HG02759 (cell line): ENCODE data around the gene PDIA4.
A peak's percentile ranks its signal among the peaks of the same experiment; 100 is the strongest.
"Not testable (repeated sequence)": the region's sequence is repeated elsewhere in the genome, so short reads cannot be mapped to it uniquely, and the experiment has no call there.

ENCODE experiments used
- ATAC-seq: cut with Tn5 transposase; IDR thresholded peaks from one replicate; pipeline ENCODE4 v1.9.1; 2021; ENCODE audit warnings: mild to moderate bottlenecking, moderate library complexity; ENCODE audit not compliant: unreplicated experiment

The PDIA4 gene

DNA sequence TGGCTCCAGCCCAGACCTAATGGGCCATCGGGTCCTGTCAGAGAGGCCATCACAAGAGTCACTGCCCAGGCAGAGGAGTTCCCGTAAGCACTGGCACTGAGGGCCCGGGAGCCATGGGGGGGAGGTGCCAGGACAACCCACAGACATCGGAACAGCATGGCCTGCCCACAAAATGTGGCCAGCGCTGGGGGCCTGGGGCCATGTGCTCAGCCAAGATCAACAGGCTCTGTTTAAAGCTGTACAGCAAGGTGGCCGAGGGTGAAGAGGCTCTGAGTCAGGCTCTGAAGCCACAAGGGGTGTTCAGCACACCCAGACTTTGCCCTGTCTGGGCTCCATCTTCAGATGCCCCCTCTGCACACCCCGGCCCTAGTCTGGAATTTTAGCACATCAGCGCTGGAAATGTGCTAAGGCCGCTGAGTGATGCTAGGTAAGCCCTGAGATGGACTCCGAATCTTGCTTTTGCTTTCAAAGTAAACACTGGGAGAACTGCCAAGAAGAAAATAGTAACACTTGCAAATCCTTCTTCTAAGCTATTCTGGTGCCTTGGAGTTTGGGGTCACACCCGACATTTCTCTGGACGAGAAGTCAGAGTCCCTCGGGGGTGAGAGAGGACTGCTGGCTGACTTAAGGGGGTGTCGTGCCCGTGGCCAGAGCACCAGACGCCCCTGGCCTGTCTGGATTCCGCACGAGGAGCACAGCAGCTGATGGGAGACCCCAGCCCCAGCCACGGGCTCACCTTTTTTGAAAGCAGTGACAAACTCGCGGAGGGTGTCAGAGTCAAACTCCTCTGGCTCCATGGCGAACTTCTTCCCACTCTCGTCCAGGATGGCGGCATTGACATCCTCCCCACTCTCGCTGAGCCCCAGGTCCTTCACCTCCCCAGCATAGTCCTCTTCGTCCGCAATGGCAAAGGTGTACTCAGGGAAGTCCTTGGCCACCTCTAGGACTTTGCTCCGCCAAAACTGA lies 23.6 kb downstream of the PDIA4 start:
- ATAC-seq: no peak

DNA sequence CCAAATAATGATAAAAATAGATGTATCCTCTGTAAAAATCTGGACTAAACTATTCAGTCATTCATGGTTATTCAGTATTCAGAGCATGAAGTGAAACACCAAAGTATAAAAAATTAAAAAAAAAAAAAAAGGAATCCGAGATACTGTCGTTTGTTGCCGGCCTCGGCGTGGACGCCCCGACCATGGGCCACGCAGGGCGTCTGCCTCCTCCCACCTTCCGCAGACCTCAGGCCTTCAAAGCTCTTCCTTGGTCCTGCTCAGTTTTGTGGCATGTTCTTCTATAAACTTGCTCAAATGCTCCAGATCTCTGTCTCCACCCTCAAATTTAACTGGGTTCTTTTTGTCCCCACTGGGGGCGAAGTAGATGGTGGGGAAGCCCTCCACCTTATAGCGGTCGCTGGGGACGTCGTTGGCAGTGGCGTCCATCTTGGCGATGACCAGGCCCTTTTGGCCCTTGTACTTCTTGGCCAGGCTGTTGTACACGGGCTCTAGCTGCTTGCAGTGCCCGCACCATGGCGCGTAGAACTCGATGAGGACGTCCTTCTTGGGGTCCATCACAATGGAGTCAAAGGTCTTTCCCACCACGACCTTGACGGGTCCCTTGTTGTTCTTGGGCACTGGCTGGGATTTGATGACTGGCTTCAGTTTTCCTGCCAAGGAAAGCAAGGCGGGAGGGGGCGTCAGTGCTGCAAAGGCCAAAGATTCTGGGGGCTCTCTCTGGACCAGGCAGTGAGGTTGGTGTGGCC lies 24.6 kb downstream of the PDIA4 start:
- ATAC-seq: no peak

DNA sequence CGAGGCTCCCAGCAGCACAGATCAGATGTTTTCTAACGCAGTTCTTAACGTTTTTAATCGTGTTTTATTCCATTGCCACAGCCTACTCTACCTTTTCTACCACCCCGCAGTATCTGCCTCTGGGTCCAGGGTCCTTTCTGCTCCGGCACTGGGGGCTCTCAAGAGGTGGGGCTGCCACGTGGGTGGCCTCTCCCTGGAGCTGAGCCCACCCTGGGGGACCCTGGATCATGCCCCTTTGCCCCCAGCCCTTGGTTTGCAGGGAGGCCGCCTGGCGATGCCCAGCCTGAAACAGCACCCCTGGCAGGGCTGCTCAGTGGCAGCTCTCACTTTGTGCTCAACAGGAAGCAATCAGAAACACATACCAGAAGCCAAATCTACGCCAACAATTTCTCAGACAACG lies 25.3 kb downstream of the PDIA4 start:
- no peak for ATAC-seq

DNA sequence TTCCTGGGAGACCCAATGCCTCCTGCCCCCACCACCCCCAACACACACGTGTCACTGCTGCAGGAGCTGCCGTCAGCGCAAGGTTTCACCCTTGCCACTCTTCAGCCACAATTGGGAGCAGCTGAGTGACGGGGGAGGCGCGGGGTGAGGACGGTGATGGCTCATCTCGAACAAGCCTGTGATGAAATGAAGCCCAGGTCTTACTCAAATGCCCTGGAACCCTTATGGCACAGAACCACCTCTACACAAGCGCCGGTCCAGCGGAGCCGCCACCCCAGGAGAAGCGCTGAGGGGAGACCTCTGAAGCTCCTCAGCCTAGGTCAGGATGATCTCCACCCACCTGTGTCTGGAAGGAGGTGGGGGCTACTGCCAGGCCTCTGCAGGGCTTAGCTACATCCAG lies 25.7 kb downstream of the PDIA4 start:
- no peak for ATAC-seq

DNA sequence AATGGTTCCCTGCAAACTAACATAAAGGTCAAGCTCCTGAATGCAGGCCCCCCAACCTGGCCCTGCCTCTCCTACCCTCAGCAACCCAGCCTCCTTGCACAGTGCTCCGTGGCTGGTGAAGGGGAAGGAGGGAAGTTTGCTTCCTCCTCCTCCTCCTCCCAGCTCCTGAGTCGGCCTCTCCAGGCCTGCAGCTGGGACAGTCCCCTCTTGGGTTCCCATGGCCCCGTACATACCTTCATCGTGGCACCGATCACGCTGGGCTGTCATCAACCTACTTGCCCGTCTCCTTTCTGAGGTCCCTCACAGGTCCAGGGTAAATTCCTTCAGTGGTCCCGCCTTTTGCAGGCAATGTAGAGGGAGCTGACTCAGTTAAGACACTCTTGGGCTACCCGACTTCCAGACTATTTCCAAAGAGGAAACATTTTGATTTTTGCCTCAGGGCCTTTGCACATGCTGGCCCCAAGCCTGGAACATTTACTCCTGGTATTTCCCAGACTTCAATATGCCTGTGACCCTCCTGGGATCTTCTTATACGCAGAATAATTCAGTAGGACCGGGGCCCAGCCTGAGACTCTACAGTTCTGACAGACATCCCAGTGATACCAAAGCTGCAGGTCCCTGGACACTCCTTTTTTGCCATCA lies 26.8 kb downstream of the PDIA4 start:
- no peak for ATAC-seq

DNA sequence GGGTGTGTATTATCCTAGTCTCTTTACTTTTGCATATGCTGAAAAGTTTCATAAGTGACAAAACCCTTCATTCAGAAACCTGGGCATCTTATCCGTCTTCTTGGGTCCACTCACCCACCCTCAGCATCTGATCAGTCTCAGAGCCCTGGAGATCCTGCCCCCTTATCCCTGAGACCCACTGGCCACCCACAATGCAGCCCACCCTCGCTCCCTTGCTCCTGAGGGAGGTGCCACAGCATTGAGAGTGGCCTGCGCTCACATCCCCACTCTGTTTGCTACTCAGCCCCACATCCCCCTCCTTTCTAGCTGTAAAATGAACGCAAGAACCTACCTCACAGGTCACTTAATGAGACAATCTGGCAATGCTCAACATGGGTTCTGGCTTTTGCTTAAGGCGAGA lies 27.3 kb downstream of the PDIA4 start:
- no peak for ATAC-seq

DNA sequence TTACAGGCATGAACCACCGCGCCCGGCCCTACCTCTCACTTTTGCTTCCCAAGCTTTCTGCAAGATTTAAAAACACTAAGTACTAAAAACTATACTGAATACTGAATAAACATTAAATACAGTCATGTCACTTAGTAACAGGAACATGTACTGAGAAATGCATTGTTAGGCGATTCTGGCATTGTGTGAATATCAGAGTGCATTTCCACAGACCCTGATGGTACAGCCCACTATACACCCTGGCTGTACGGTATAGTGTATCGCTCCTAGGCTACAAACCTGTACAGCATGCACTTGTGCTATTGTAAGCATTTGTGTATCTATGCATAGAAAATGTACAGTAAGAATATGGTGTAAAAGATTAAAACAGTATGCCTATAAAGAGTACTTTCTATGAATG lies 29.1 kb downstream of the PDIA4 start:
- no peak for ATAC-seq

DNA sequence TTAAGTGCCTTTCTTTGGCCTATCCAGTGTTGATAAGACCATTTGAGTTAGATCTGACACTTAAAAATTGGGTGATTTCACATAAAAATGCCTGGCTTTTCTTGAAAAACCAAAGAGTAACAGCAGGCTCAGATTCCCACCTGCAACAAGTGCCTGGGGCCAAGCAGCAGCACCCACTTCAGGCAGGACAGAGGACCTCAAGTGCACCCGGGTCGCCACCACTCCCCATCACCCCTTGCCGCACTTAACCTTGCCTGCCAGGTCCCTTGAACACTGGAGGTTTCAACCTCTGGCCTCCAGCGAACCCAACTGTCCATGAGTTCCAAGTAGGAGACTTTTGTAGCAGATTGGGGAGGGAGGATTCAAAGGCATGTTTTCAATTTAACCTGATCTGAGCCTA lies 30.8 kb downstream of the PDIA4 start:
- no peak for ATAC-seq

DNA sequence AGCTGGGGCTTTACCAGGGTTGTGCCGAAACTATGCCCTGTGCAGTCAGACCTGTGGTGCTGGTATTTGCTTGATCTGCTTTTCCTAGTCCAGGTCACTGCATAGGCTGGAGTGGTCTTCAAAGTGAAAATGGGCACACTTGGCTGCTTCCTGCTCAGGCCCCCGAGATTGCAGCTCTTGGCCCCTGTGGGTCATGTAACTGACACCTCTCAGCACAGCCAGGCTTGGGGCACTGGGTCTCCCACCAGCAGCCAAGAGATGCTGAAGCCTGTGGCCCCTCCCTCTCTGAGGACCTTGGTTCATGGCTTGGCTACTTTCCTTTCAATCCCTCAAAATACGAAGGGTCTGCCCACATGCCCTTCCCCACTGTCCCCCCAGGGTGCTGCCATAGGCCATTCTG lies 33.7 kb downstream of the PDIA4 start:
- no peak for ATAC-seq

DNA sequence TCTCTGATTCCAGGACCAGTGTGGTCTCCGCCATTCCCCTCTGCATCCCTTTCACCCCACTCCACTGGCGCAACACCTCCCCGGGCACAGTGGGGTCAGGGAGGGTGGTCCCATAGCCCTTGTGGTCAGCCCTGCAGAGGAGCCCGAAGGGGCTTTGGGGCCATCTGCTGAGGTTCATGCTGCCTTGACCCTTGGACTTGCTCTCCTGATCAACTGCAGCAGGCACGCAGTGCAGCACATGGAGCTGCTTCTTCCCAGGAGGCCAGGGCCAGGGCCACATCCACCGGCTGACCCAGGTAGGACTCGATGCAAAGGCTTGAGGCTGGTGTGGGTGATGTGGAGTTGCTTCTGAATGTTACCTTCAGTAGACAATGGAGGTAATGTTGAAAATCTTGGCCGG lies 35.1 kb downstream of the PDIA4 start:
- ATAC-seq: no peak

DNA sequence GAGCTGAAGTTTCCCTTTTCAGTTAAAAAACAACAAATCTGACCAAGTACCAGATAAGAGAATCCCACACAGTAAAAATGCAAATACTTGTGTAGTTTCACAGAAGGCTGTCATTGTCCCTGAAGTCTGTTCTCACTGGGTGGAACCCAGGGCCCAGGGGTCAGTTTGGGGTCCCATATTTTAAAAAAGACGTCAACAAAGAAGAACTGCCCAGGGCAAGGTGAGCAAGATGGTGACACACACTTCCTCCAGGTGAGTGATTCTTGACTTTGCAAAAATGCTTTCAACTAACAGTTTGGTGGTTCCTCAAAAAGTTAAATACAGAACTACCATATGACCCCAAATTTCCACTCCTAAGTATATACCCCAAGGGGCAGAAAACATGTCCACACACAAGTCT lies 36.8 kb downstream of the PDIA4 start:
- no peak for ATAC-seq

DNA sequence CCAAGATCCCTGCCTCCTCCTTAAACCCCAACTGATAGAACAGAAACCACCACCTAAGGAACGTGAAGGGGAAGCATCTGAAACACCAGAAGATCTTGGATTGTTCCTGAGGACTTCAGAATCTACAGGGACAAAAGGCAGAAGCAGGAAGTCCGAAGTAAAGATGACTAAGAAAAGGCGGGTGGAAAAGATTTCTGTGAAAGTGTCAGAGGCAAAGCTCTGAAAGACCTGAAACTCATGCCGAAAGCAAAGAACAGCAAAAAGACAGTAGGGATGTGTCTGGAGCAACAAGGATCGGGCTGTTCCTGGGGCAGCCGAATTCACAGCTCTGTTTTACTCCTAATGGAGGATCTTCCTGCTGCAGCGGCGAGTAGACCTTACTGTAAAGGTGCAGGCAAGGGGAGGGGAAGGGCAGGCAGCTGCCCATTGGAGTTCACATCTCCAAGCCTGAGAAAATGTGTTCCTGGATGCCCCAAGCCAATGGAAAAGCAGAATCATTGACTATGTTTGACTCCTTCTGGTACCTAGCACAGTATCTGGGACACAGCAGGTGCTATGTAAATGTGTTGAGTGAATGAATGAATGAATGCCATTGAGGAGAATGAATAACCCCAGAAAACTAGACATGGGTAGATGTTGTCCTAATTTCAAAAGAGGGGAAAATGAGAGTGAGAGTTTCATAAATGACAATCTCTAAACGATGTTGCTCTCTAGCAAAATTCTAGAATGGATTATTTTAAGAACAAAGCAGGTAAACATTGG lies 40.4 kb downstream of the PDIA4 start:
- no peak for ATAC-seq

DNA sequence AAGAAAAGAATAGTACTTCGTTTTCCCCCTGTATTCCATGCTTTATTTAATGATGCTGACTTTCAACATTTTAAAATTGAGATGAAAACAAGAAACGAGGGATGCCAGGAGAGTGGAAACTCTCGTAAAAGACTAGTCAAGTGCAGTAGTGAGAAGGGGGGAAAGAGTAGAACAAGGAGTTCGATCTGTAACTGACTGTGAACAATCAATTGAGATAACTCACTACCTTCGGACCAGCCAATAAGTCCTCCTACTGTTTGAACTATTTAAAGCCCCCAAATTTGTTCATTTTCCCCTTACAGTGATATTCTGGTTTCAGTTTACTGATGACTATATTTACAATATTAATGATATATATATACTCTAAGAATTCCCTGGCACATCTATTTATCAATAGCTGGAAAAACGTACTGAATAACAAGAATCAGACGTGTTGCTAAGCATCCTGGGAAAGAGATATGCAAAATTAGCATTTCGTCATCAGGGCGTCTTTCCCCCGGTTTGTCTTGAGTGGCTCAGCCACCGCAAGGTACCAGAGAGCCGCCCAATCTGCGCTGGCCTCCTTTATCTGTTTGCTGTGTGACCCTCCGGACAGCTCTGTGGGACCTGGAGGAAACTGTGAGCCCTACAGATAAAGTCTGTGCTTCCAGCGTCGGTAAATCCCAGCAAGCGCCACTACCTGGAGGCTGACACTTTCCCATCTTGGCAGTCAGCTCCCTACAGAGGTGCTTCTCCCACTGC lies 41.1 kb downstream of the PDIA4 start:
- ATAC-seq: peak; percentile 88

DNA sequence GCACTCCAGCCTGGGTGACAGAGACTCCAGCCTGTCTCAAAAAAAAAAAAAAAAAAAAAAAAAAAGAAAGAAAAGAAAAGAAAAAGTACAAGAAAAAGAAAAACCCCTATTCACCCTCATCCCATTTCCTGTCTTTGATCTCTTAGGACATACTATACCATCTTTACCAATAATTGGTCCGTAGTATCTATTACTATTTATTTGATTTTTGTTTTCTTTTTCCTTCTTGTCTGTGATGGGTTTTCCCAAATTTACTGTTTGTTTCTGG lies 41.6 kb downstream of the PDIA4 start:
- no peak for ATAC-seq

DNA sequence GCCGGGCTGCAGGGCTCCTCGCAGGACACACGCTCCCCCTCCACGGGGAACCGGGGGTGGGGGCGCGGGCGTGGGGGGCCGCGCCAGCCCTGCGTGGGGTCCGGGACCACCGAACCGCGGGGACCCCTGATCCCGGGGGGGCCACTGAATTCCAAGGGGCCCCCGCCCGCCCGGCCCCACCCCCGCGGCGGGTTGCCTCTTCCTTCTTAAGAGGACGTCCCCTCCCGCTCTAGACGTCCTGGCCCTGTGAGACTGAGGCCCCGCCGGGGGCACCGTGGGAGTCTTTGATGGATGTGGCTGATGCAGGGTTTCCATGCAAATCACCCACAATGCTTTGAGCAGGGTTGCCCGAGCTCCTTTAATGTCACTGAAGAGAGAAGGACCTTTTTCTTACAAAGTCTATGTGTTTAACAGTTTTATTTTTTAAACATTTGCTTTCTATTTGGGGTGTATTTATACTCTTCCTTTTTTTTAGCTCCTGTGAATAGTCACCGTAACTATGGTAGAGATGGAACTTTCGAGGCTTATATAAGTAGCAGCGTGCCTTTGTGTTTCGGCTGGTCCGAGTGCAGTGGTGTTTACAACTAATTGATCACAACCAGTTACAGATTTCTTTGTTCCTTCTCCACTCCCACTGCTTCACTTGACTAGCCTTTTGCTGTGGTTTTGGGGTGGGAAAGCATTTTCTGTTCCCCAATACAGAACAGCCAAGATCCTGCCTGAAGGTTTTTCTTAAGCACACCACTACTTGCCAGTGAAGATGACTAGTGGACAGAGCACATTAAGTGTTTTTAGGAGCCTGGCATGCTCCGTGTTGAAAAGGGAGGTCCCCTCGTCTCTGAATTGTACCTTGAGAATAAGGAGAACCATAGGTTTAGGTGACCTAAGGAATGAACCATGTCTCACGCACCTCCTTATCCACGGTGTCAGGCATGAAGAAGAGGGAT lies 44.8 kb downstream of the PDIA4 start:
- peak; percentile 66 for ATAC-seq

DNA sequence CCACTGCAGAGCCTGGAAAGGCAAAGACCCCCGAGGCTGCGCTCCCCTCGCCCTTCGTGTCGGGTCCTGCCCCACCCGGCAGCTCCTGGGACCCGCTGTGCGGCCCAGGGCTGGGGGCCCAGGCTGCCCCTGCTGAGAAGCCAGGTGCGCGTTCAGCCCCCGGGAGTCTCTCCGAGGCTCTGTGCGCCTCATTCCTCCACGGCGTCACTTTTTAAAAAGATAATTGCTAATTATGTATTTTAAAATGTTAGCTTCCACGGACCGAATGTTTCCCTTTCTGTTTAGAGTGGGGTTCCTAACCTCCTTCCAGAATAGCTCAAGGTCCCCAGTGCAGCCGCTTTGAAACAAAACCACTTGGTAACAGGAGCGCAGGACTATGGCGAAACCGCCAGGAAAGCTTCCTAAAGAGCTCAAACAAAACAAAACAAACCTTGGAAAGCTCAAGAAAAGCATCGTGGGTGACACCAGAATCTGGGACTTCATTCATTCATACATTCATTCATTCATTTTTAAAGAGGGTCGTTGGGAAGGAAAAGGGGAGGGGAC lies 45.6 kb downstream of the PDIA4 start:
- ATAC-seq: no peak

DNA sequence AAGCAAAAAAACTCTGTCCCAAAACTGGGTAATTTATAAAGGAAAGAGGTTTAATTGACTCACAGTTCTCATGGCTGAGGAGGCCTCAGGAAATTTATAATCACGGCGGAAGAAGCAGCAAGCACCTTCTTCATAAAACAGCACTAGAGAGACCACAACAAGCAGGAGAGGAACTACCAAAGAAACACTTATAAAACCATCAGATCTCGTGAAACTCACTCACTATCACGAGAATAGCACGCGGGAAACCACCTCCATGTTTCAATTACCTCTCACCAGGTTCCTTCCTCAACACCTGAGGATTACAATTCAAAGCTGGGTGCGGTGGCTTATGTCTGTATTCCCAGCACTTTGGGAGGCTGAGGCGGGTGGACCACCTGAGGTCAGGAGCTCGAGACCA lies 48.5 kb downstream of the PDIA4 start:
- ATAC-seq: no peak

DNA sequence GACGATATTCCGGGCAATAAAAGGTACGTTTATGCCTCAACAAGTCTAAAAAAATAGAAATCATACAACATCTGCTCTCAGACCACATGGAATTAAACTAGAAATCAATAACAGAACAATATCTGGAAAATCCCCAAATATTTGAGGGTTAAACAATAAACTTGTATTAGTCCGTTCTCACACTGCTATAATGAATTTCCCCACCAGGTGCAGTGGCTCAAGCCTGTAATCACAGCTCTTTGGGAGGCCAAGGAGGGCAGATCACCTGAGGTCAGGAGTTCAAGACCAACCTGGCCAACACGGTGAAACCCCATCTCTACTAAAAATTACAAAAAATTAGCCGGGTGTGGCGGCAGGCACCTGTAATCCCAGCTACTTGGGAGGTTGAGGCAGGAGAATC lies 49.2 kb downstream of the PDIA4 start:
- ATAC-seq: not testable (repeated sequence)

DNA sequence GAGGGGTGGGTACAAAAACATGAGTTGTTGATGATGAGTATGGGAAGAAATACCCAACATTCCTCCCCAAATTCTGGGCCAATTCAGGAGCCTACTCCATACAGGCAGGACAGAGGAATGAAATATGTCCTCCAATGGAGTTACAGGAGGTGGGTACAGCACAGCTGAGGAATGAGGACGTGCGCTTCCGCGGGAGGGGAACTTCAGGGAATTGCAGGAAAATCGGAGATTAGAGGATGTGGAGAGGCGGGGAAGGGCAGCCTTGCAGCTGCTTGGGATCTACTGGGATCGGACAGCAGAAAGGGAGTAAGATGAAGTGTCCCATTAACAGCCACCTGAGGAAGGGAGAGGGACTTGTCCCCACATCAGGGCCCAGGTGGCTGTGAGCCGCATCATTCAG lies 50.2 kb downstream of the PDIA4 start:
- no peak for ATAC-seq
